ES-I3 (cell line): ENCODE measurements around the gene IL1B.

ENCODE experiments used
- H3K36me3 ChIP-seq: 2 replicates; pipeline ENCODE4 v1.6.1; 2013; ENCODE audit warnings: mild to moderate bottlenecking, low read length, control low read depth, moderate library complexity; ENCODE audit not compliant: insufficient read depth
- H3K4me1 ChIP-seq: 2 replicates; pipeline ENCODE4 v1.6.1; 2013; ENCODE audit warnings: mild to moderate bottlenecking, control low read depth, low read length; ENCODE audit not compliant: insufficient read depth
- H3K9ac ChIP-seq: 2 replicates; pipeline ENCODE4 v1.6.1; 2013; ENCODE audit warnings: low read depth, mild to moderate bottlenecking, low read length, moderate library complexity
- H3K9me3 ChIP-seq: 2 replicates; pipeline ENCODE4 v1.6.1; 2013; ENCODE audit warnings: mild to moderate bottlenecking, low read length, moderate library complexity; ENCODE audit not compliant: control insufficient read depth, insufficient read depth

The IL1B gene

DNA sequence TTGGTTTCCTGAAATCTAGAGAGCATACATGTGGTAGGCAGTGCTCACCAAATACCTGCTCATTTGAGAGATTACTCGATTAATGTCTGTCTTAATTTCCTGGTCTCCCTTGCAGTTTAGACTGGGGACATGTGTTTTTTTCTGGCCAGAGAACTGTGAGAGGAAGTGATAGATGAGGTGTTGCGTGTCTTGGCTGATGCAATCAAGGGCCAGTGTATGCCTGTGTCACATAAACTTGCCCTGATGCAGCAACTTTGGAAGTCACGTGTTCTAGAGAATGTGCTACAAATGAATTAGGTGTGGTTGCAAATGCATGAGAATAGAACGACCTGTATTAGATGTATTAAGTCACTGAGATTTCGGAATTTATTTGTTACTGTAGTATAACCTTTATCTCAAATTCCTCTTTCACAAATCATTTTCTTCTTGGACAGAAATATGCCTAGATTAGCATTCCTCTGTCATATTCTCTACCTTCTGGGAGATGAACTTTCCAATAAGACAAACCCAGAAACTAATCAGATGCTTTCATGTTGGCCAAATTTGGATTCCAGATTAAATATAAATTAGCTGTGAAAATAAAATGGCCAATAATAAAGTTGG is 42.3 kb downstream of the IL1B start:
- Histone ChIP-seq H3K4me1 (peaks cover 9% of the 10 kb centered on the region), H3K9me3 (no peaks in the 10 kb centered on the region), H3K9ac (no peak overlapping the region), H3K36me3 (no peaks in the 10 kb centered on the region)

- H3K9me3 ChIP-seq = no peaks in the 10 kb centered on the region
- H3K36me3 ChIP-seq = no peaks in the 10 kb centered on the region
- H3K9ac ChIP-seq = no peak overlapping the region
These were observed 43.1 kb downstream of the IL1B start for GRCh38 chr2:112793449-112793978.

GRCh38 chr2:112792419-112792818 is 44.2 kb downstream of the IL1B start:
- peaks cover 9% of the 10 kb centered on the region for H3K4me1 ChIP-seq
- no peaks in the 10 kb centered on the region for H3K36me3 ChIP-seq
- no peaks in the 10 kb centered on the region for H3K9me3 ChIP-seq
- no peak overlapping the region for H3K9ac ChIP-seq

More at GRCh38 chr2:112793449-112793978, 43.1 kb downstream of the IL1B start:
- peaks cover 9% of the 10 kb centered on the region for H3K4me1 ChIP-seq

DNA sequence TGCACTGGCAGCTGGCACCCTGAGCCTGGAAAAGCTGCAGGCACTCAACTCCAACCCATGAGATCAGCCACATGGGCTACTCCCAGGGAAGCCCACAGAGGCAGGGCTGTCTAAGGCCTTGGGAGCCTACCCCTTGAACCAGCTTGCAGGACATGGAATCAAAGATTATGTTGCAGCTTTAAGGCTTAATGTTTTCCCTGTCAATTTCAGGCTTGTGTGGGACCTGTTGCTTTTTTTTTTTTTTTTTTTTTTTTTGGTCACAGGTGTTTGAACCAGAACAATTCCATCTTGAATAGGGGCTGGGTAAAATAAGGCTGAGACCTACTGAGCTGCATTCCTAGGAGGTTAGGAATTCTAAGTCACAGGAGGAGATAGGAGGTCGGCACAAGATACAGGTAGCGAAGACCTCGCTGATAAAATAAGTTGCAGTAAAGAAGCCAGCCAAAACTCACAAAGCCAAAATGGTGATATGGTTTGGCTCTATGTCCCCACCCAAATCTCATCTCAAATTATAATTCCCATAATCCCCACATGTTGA is 44.8 kb downstream of the IL1B start:
- Histone ChIP-seq H3K9ac (no peak overlapping the region), H3K4me1 (peaks cover 9% of the 10 kb centered on the region), H3K9me3 (no peaks in the 10 kb centered on the region), H3K36me3 (no peaks in the 10 kb centered on the region)

DNA sequence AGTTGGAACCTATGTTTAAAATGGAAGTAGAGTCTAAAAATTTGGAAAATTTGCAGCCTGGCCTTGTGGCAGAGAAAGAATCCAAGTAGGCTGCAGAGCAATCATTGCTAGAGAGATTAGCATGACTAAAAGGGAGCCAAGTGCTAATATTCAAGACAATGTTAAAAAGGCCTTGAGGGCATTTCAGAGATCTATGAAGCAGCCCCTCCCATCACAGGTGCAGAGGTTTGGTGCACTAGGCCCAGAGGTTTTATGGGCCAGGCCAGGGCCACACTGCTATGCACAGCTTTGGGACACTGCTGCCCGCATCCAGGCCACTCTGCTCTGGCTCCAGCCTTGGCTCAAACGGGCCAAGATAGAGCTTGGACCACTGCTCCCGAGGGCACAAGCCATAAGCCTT is 45.6 kb downstream of the IL1B start:
- Histone ChIP-seq H3K36me3 (no peaks in the 10 kb centered on the region), H3K9ac (no peak overlapping the region), H3K9me3 (no peaks in the 10 kb centered on the region), H3K4me1 (peaks cover 9% of the 10 kb centered on the region)

- Histone ChIP-seq H3K4me1 (peaks cover 12% of the 10 kb centered on the region), H3K9ac (no peak overlapping the region), H3K36me3 (no peaks in the 10 kb centered on the region), H3K9me3 (no peaks in the 10 kb centered on the region)
These were observed 46.3 kb downstream of the IL1B start for GRCh38 chr2:112790305-112790704.

- no peak overlapping the region for H3K9ac ChIP-seq
- H3K4me1 ChIP-seq = peaks cover 22% of the 10 kb centered on the region
- H3K9me3 ChIP-seq = no peaks in the 10 kb centered on the region
- H3K36me3 ChIP-seq = no peaks in the 10 kb centered on the region
These were observed 47.4 kb downstream of the IL1B start for GRCh38 chr2:112789186-112789585.

GRCh38 chr2:112788653-112789052 is 47.9 kb downstream of the IL1B start:
- Histone ChIP-seq H3K9me3 (no peaks in the 10 kb centered on the region), H3K4me1 (peaks cover 25% of the 10 kb centered on the region), H3K36me3 (no peaks in the 10 kb centered on the region), H3K9ac (no peak overlapping the region)

DNA sequence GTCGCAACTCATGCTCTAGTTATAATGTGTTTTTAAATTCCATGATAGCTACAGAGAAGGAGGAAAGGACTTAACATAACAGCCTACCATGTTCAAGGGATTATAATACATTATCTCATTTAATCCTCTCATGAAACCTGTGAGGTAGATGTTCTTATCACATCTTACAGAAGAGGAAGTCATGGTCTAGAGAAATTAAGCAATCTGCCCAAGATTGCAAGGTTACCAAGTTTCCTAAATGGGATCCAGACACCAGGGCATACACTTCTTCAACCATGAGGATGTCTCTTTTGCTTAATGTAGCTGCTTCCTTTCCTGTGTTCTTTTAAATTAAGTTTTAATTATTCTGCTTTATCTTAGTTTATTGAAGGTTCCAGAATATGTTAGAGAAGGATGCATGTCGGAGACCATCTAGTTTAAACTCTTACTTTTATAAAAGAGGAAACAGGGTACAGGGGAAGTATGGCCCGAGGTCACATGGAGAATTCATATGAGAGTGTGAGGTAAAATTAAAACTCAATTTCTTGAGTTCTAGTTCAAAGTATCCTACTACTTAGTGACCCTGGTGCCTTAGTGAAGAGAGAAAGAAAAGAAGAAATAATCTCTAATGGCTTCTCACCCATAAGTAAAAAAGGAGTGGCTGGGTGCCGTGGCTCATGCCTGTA is 48.7 kb downstream of the IL1B start:
- H3K4me1 ChIP-seq = peaks cover 31% of the 10 kb centered on the region
- H3K36me3 ChIP-seq = no peaks in the 10 kb centered on the region
- H3K9ac ChIP-seq = no peak overlapping the region
- H3K9me3 ChIP-seq = no peaks in the 10 kb centered on the region

DNA sequence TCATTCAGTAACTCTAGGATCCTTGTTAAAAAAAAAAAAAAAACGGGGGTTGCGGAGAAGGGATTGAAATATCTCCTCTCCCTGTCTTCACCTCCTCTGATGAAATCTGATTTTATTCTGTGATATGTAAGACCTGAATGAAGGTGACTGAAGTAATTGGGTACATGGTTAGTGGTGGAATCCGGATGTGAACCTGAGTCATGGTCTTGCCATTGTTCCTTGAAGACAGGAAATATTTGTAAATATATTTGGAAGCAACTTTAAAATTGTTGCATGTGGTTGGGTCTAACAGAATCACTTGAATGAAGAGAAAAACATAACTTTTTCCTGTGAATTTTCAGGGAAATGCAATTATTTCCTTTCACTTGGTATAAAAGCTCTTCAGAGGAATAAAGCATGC is 49.3 kb downstream of the IL1B start:
- Histone ChIP-seq H3K9me3 (no peaks in the 10 kb centered on the region), H3K4me1 (peaks cover 31% of the 10 kb centered on the region), H3K9ac (no peak overlapping the region), H3K36me3 (no peaks in the 10 kb centered on the region)

DNA sequence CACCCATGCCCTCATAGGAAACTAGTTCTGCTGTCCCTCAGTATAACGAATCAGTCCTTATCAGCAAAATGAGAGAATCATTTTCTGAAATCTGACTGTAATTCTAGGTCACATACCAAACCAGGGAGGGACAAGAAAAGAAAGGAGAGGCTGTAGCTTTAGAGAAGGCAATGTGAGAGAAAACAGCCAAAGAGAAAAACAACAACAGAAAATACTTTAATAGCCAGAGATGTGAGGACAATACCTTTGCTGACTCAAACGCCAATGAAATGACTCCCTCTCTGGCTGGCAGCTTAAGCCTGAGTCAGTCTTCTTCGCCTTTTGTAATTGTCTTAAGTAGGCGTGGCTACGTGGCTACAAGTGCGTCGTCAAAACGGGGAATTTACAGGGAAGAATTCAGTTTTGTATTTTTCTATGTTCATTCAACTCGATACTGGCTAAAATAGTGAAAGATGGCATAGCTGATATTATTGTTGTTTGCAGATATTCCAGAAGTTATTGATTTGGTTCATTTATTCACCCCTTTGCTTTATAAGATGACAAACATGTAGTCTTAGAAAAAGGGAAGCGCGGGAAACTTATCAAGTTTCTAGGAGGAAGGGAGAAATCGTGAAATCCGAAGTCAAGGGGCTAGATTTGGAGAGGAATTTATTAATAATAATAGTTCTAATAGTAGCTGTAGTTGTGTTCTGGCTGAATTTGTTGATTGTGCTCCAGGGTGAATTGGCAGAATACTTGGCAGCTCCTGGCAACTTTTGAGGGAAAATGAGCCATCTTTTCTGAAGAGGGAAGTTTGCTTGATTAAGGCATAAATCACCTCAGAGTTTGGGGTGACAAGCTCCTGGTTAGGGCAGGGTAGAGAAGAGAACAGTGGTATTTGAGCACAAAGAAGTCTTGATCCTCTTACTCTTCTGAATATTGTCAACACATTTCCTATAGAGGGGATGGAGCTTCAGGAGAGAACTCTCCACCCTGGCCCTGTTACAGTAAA is 52.1 kb downstream of the IL1B start, which contains the start of gene IL1A:
Gene IL1A, minus strand, starts transcription at position 295 of the 991 bp plus-strand sequence. CDS start 723 bp downstream, outside the sequence.
- peak within 1 kb of the TSS; percentile 41 for H3K9ac ChIP-seq
- H3K9me3 ChIP-seq = no peaks in the 10 kb centered on the region
- H3K4me1 ChIP-seq = peaks cover 28% of the 10 kb centered on the region
- no peaks in the 10 kb centered on the region for H3K36me3 ChIP-seq

- peaks cover 28% of the 10 kb centered on the region for H3K4me1 ChIP-seq
- H3K9ac ChIP-seq = peak overlapping the region; percentile 41; the same call in 1 of the 2 replicates
- H3K36me3 ChIP-seq = no peaks in the 10 kb centered on the region
- no peaks in the 10 kb centered on the region for H3K9me3 ChIP-seq
These were observed 53.3 kb downstream of the IL1B start for GRCh38 chr2:112783187-112783714.

GRCh38 chr2:112782234-112782799 is 54.3 kb downstream of the IL1B start:
- Histone ChIP-seq H3K9ac (no peak overlapping the region), H3K9me3 (no peaks in the 10 kb centered on the region), H3K36me3 (no peaks in the 10 kb centered on the region), H3K4me1 (peaks cover 28% of the 10 kb centered on the region)
